GM12891 (cell line): ENCODE results near the gene ZKSCAN4.

ENCODE experiments used
- POLR2A ChIP-seq: IDR thresholded peaks from 2 replicates; pipeline ENCODE4 v1.6.1; 2011; ENCODE audit warnings: low read depth, low read length, control low read depth
- POLR2AphosphoS5 ChIP-seq: IDR thresholded peaks from 2 replicates; pipeline ENCODE4 v1.6.1; 2011; ENCODE audit warnings: low read depth, low read length, control low read depth
- SPI1 ChIP-seq: IDR thresholded peaks from 2 replicates; pipeline ENCODE4 v1.6.1; 2011; ENCODE audit warnings: low read depth, low read length, control low read depth

GRCh38 chr6:28208111-28208659, 43.9 kb downstream of the ZKSCAN4 start:
- TF ChIP-seq SPI1 (no peak), POLR2AphosphoS5 (no peak), POLR2A (no peak)
